GM12873 (cell line): ENCODE data around the gene ACTA2.

Experiments used
- TF ChIP-seq, protein P1 (sequence below): IDR thresholded peaks from 2 replicates; pipeline ENCODE4 v1.5.1; 2012; ENCODE audit warnings: low read depth, mild to moderate bottlenecking, moderate library complexity, low read length, control low read depth; ENCODE audit not compliant: insufficient read depth; ENCODE audit errors: missing control alignments

Gene ACTA2

DNA sequence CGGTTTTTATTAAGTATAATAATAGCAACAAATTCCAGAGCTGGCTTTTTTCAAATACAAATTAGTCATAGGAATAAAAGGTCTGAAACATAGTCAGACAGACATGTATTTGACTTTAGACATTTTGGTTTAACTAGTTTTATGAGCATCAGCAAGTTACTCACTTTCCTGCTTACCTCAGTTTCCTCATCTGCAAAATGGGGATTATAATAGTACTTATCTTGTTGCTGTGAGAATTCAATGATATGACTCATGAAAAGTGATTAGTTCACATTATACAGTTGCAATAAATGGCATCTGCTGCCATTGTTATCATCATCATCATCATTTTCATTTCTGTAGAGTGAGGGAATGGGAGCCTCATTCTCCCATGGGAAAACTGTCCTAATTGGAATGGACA, 33.5 kb downstream of the ACTA2 start:
- TF ChIP-seq, protein P1, sequence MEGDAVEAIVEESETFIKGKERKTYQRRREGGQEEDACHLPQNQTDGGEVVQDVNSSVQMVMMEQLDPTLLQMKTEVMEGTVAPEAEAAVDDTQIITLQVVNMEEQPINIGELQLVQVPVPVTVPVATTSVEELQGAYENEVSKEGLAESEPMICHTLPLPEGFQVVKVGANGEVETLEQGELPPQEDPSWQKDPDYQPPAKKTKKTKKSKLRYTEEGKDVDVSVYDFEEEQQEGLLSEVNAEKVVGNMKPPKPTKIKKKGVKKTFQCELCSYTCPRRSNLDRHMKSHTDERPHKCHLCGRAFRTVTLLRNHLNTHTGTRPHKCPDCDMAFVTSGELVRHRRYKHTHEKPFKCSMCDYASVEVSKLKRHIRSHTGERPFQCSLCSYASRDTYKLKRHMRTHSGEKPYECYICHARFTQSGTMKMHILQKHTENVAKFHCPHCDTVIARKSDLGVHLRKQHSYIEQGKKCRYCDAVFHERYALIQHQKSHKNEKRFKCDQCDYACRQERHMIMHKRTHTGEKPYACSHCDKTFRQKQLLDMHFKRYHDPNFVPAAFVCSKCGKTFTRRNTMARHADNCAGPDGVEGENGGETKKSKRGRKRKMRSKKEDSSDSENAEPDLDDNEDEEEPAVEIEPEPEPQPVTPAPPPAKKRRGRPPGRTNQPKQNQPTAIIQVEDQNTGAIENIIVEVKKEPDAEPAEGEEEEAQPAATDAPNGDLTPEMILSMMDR, result no peak

- TF ChIP-seq, protein P1, result no peak
Measured at GRCh38 chr10:88918191-88918905, 34.2 kb downstream of the ACTA2 start.

- TF ChIP-seq, protein P1, result no peak
Measured at GRCh38 chr10:88916986-88917385, 35.6 kb downstream of the ACTA2 start.

GRCh38 chr10:88916231-88916630, 36.3 kb downstream of the ACTA2 start:
- TF ChIP-seq, protein P1, result no peak

- TF ChIP-seq, protein P1, result no peak
Measured at GRCh38 chr10:88915781-88916180, 36.8 kb downstream of the ACTA2 start.

DNA sequence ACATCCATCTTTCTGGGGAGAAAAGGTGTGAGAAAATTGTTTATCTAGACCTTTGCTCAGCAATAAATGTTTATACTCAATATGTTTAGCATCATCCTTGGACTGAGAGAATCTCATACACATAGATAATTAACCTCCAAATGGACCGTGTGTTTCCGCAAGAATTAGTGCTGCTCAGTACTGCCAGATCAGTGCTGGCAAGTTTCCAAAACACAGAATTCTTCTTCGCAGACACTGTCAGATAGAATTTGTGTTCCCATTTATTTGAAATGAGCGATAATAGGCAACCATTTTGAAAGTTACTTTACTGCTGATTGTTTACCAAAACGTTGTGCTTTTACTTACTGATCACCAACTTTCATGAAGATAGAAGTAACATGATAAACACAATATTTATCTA, 38.8 kb downstream of the ACTA2 start:
- TF ChIP-seq, protein P1, result no peak

DNA sequence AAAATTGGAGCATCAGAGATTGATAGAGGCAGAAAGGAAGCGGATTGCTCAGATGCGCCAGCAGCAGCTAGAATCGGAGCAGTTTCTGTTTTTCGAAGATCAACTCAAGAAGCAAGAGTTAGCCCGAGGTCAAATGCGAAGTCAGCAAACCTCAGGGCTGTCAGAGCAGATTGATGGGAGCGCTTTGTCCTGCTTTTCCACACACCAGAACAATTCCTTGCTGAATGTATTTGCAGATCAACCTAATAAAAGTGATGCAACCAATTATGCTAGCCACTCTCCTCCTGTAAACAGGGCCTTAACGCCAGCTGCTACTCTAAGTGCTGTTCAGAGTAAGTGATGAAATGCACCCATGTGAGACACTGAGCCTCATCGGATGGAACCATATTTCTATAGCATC, 39.4 kb downstream of the ACTA2 start:
- TF ChIP-seq, protein P1, result no peak
